HFF-Myc (cell line): ENCODE data around the gene P3H2.
"Not testable (repeated sequence)": the region's sequence is repeated elsewhere in the genome, so short reads cannot be mapped to it uniquely, and the experiment has no call there.

Experiments
- DNase-seq: peaks from one replicate; pipeline ENCODE4 v3.0.0-alpha.2; 2011; ENCODE audit warnings: low read depth; ENCODE audit errors: extremely low read depth
- H3K4me3 ChIP-seq: replicated peaks from 2 replicates; pipeline ENCODE4 v1.5.1; 2011; ENCODE audit warnings: low read depth, mild to moderate bottlenecking, control low read depth, low read length
- CTCF ChIP-seq: IDR thresholded peaks from 2 replicates; pipeline ENCODE4 v1.5.1; 2012; ENCODE audit warnings: mild to moderate bottlenecking, low read depth, low read length, control low read depth; ENCODE audit errors: missing control alignments

P3H2 gene

GRCh38 chr3:190092250-190092649, 28.4 kb downstream of the P3H2 start:
- H3K4me3 ChIP-seq: no peak overlapping the region
- TF ChIP-seq CTCF: no peak
- DNase-seq: peak; percentile 65

GRCh38 chr3:190089711-190090110, 31.0 kb downstream of the P3H2 start:
- DNase-seq: no peak
- TF ChIP-seq CTCF: no peak
- no peak overlapping the region for H3K4me3 ChIP-seq

GRCh38 chr3:190088890-190089289, 31.8 kb downstream of the P3H2 start:
- no peak overlapping the region for H3K4me3 ChIP-seq
- TF ChIP-seq CTCF: no peak
- DNase-seq: no peak

- DNase-seq: no peak
- H3K4me3 ChIP-seq: no peak overlapping the region
- TF ChIP-seq CTCF: no peak
Measured at GRCh38 chr3:190086191-190086590, 34.5 kb downstream of the P3H2 start.

- H3K4me3 ChIP-seq: no peak overlapping the region
- DNase-seq: no peak
- TF ChIP-seq CTCF: no peak
Measured at GRCh38 chr3:190084983-190085382, 35.7 kb downstream of the P3H2 start.

- TF ChIP-seq CTCF: no peak
- DNase-seq: no peak
- no peak overlapping the region for H3K4me3 ChIP-seq
Measured at GRCh38 chr3:190083635-190084034, 37.1 kb downstream of the P3H2 start.

- no peak for TF ChIP-seq CTCF
- no peak for DNase-seq
Measured at GRCh38 chr3:190081389-190081788, 39.3 kb downstream of the P3H2 start.

GRCh38 chr3:190079173-190079572, 41.5 kb downstream of the P3H2 start:
- not testable (repeated sequence) for DNase-seq, H3K4me3 ChIP-seq

More at GRCh38 chr3:190081389-190081788, 39.3 kb downstream of the P3H2 start:
- no peak overlapping the region for H3K4me3 ChIP-seq
